WTC11 (cell line): ENCODE results near the gene PPP1R15B. TPM values are rescaled to one million over a fixed set of nuclear protein-coding genes. Genes with fewer than 3 reads are reported as not detected.

Experiments
- ATAC-seq: fragments of 200-7000 bp; cut with Tn5 transposase; 2 replicates; pipeline ENCODE4 v1.10.0; 2021; ENCODE audit warnings: mild to moderate bottlenecking, moderate library complexity
- CTCF ChIA-PET: fragments of 300-600 bp; sonication (Branson Sonifier 250); formaldehyde crosslinking; loops from one replicate; lab custom pipeline; 2021; ENCODE audit warnings: antibody characterized with exemption; lab: Charles Lee
- POLR2A ChIA-PET: fragments of 350-600 bp; sonication (Branson Sonifier 250); formaldehyde crosslinking; loops from one replicate; lab custom pipeline; 2021; ENCODE audit warnings: antibody characterized with exemption; lab: Charles Lee
- DNase-seq: peaks from one replicate; pipeline ENCODE4 v3.0.0; 2021; ENCODE audit warnings: low spot score
- H3K27ac Mint-ChIP-seq: 2 replicates; pipeline ENCODE4 v1.8.0; 2021; ENCODE audit warnings: mixed read lengths
- H3K27me3 Mint-ChIP-seq: 2 replicates; pipeline ENCODE4 v1.8.0; 2021; ENCODE audit warnings: low read depth, mild to moderate bottlenecking, moderate library complexity, mixed read lengths
- H3K36me3 Mint-ChIP-seq: 2 replicates; pipeline ENCODE4 v1.8.0; 2021; ENCODE audit warnings: mixed read lengths
- H3K4me1 Mint-ChIP-seq: 2 replicates; pipeline ENCODE4 v1.8.0; 2022; ENCODE audit warnings: mixed read lengths
- H3K4me3 Mint-ChIP-seq: 2 replicates; pipeline ENCODE4 v1.8.0; 2021; ENCODE audit warnings: mild to moderate bottlenecking, moderate library complexity, mixed read lengths
- H3K9me3 Mint-ChIP-seq: 2 replicates; pipeline ENCODE4 v1.8.0; 2021; ENCODE audit warnings: mixed read lengths
- ESRRA ChIP-seq: sonication (generic); formaldehyde crosslinking; IDR thresholded peaks from 2 replicates; pipeline ENCODE4 v1.8.1; 2022; ENCODE audit warnings: mild to moderate bottlenecking, missing genetic modification reagents, borderline replicate concordance
- HMGA2 ChIP-seq: fragments of 250-450 bp; sonication (Bioruptor Pico); IDR thresholded peaks from 2 replicates; pipeline ENCODE4 v1.4.0; 2021; ENCODE audit warnings: mild to moderate bottlenecking, moderate library complexity
- MXD4 ChIP-seq: fragments of 250-450 bp; sonication (Bioruptor Pico); IDR thresholded peaks from 2 replicates; pipeline ENCODE4 v1.8.0; 2021; ENCODE audit warnings: mild to moderate bottlenecking, moderate library complexity, borderline replicate concordance
- NFE2L1 ChIP-seq: sonication (generic); formaldehyde crosslinking; IDR thresholded peaks from 2 replicates; pipeline ENCODE4 v1.8.1; 2023; ENCODE audit warnings: missing genetic modification reagents
- NFYB ChIP-seq: sonication (generic); formaldehyde crosslinking; conservative IDR thresholded peaks from 2 replicates; pipeline ENCODE4 v1.8.0; 2022; ENCODE audit warnings: low read depth, missing genetic modification reagents
- NR2C2 ChIP-seq: sonication (generic); formaldehyde crosslinking; IDR thresholded peaks from 2 replicates; pipeline ENCODE4 v1.8.0; 2022; ENCODE audit warnings: mild to moderate bottlenecking, missing genetic modification reagents
- RELA ChIP-seq: sonication (generic); formaldehyde crosslinking; IDR thresholded peaks from 2 replicates; pipeline ENCODE4 v1.8.1; 2022; ENCODE audit warnings: missing genetic modification reagents, mild to moderate bottlenecking, borderline replicate concordance
- SOX15 ChIP-seq: fragments of 250-450 bp; sonication (Bioruptor Pico); IDR thresholded peaks from 2 replicates; pipeline ENCODE4 v1.9.0; 2021; ENCODE audit warnings: mild to moderate bottlenecking
- SP1 ChIP-seq: sonication (generic); formaldehyde crosslinking; conservative IDR thresholded peaks from 2 replicates; pipeline ENCODE4 v1.8.1; 2022; ENCODE audit warnings: missing genetic modification reagents
- TEAD1 ChIP-seq: sonication (generic); formaldehyde crosslinking; IDR thresholded peaks from 2 replicates; pipeline ENCODE4 v1.8.0; 2022; ENCODE audit warnings: mild to moderate bottlenecking, missing genetic modification reagents
- TEAD4 ChIP-seq: sonication (generic); formaldehyde crosslinking; IDR thresholded peaks from 2 replicates; pipeline ENCODE4 v1.8.0; 2022; ENCODE audit warnings: mild to moderate bottlenecking, missing genetic modification reagents
- TP53 ChIP-seq: sonication (generic); formaldehyde crosslinking; IDR thresholded peaks from 2 replicates; pipeline ENCODE4 v1.8.1; 2023; ENCODE audit warnings: mild to moderate bottlenecking, missing genetic modification reagents
- ZNF396 ChIP-seq: fragments of 250-450 bp; sonication (Bioruptor Pico); IDR thresholded peaks from 2 replicates; pipeline ENCODE4 v1.8.0; 2021; ENCODE audit warnings: mild to moderate bottlenecking, moderate library complexity, borderline replicate concordance
- total RNA-seq: library from RNA; stranded (reverse); gene quantifications from 3 replicates; pipeline ENCODE4 v1.2.3, GENCODE V29; 2021
- TF ChIP-seq, protein P1 (sequence below): sonication (generic); formaldehyde crosslinking; conservative IDR thresholded peaks from 2 replicates; pipeline ENCODE4 v1.8.1; 2022; ENCODE audit warnings: mild to moderate bottlenecking, missing genetic modification reagents
- TF ChIP-seq, protein P2 (sequence below): sonication (generic); formaldehyde crosslinking; IDR thresholded peaks from 2 replicates; pipeline ENCODE4 v1.8.0; 2022; ENCODE audit warnings: missing genetic modification reagents
- TF ChIP-seq, protein P3 (sequence below): fragments of 250-450 bp; sonication (Bioruptor Pico); IDR thresholded peaks from 2 replicates; pipeline ENCODE4 v2.1.2; 2022; ENCODE audit warnings: mild to moderate bottlenecking, moderate library complexity
- TF ChIP-seq, protein P4 (sequence below): sonication (generic); formaldehyde crosslinking; IDR thresholded peaks from 2 replicates; pipeline ENCODE4 v1.8.0; 2022; ENCODE audit warnings: mild to moderate bottlenecking, missing genetic modification reagents
- TF ChIP-seq, protein P5 (sequence below): sonication (generic); formaldehyde crosslinking; IDR thresholded peaks from 2 replicates; pipeline ENCODE4 v1.8.1; 2022; ENCODE audit warnings: mild to moderate bottlenecking, moderate library complexity, missing genetic modification reagents
- TF ChIP-seq, protein P6 (sequence below): sonication (generic); formaldehyde crosslinking; IDR thresholded peaks from 2 replicates; pipeline ENCODE4 v1.8.0; 2023; ENCODE audit warnings: missing genetic modification reagents
- TF ChIP-seq, protein P7 (sequence below): sonication (generic); formaldehyde crosslinking; IDR thresholded peaks from 2 replicates; pipeline ENCODE4 v1.8.1; 2022; ENCODE audit warnings: low read depth, missing genetic modification reagents, borderline replicate concordance
- TF ChIP-seq, protein P8 (sequence below): fragments of 200-600 bp; IDR thresholded peaks from 2 replicates; pipeline ENCODE4 v1.8.0; 2022; ENCODE audit warnings: antibody characterized with exemption
- TF ChIP-seq, protein P9 (sequence below): sonication (generic); formaldehyde crosslinking; conservative IDR thresholded peaks from 2 replicates; pipeline ENCODE4 v1.8.1; 2023; ENCODE audit warnings: mild to moderate bottlenecking, low read depth, missing genetic modification reagents, moderate library complexity

Gene PPP1R15B
- total RNA-seq, 1 experiment from 2014 or later: 47.7 TPM

DNA sequence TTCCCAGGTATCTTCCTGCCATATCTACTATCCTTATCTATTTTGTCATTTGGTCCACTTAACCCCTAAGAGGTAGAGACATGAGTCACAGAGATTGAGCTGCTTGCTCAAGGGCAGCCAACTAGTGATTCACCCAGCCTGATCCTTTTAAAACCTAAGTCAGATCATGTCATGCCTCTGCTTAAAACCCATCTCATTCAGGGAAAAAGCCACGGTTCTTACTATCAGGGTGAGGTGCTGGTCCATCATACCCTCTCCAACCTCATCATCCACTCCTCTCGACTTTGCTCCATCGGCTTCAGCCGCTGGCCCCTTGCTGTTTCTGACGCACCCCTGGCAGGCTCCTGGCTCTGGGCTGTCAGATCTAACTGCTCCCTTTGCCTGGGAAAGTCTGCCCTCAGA, 14.4 kb upstream of the PPP1R15B start:
- POLR2A ChIA-PET: no interaction called here

DNA sequence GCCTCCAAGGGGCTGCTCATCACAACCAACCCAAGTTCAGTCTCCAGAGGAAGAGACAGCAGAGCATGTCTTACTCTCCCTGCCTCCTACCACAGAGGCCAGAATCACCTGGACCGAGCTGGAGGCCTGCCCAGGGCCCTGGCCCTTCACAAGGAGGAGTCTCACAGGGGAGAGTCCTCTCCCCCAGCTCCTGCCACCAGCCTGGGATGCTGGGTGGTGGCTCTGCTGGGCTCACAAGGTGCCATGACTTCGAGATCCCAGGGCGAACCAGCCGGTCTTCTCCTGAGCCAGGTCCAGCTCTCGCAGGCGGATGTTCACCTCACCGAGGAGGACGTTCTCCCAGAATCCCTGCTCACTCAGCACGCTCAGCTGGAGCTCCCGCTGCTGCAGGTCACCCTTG, 13.0 kb upstream of the PPP1R15B start:
- H3K4me1 Mint-ChIP-seq: peaks cover 9% of the 10 kb centered on the region
- ChIA-PET CTCF (interaction anchor here (0.6 to 1.2 kb wide), 2 partner anchors 19 to 22 kb away, joined by 3 read pairs; no protein-coding TSS in a partner anchor), POLR2A (no interaction called here)
- ATAC-seq: no peak
- no peak overlapping the region; the same call in 1 of the 2 replicates for H3K27ac Mint-ChIP-seq
- H3K27me3 Mint-ChIP-seq: no peaks in the 10 kb centered on the region
- H3K9me3 Mint-ChIP-seq: no peaks in the 10 kb centered on the region
- H3K36me3 Mint-ChIP-seq: peaks cover 18% of the 10 kb centered on the region
- DNase-seq: no peak
- no peak overlapping the region for H3K4me3 Mint-ChIP-seq
- TF ChIP-seq SP1 (no peak), ZNF396 (CRISPR knock-in tag) (no peak), ESRRA (CRISPR knock-in tag) (no peak), HMGA2 (CRISPR knock-in tag) (no peak)
- TF ChIP-seq, protein P1, sequence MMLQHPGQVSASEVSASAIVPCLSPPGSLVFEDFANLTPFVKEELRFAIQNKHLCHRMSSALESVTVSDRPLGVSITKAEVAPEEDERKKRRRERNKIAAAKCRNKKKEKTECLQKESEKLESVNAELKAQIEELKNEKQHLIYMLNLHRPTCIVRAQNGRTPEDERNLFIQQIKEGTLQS (CRISPR knock-in tag): no peak
- TF ChIP-seq, protein P2, sequence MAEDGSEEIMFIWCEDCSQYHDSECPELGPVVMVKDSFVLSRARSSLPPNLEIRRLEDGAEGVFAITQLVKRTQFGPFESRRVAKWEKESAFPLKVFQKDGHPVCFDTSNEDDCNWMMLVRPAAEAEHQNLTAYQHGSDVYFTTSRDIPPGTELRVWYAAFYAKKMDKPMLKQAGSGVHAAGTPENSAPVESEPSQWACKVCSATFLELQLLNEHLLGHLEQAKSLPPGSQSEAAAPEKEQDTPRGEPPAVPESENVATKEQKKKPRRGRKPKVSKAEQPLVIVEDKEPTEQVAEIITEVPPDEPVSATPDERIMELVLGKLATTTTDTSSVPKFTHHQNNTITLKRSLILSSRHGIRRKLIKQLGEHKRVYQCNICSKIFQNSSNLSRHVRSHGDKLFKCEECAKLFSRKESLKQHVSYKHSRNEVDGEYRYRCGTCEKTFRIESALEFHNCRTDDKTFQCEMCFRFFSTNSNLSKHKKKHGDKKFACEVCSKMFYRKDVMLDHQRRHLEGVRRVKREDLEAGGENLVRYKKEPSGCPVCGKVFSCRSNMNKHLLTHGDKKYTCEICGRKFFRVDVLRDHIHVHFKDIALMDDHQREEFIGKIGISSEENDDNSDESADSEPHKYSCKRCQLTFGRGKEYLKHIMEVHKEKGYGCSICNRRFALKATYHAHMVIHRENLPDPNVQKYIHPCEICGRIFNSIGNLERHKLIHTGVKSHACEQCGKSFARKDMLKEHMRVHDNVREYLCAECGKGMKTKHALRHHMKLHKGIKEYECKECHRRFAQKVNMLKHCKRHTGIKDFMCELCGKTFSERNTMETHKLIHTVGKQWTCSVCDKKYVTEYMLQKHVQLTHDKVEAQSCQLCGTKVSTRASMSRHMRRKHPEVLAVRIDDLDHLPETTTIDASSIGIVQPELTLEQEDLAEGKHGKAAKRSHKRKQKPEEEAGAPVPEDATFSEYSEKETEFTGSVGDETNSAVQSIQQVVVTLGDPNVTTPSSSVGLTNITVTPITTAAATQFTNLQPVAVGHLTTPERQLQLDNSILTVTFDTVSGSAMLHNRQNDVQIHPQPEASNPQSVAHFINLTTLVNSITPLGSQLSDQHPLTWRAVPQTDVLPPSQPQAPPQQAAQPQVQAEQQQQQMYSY (CRISPR knock-in tag): no peak
- TF ChIP-seq, protein P3, sequence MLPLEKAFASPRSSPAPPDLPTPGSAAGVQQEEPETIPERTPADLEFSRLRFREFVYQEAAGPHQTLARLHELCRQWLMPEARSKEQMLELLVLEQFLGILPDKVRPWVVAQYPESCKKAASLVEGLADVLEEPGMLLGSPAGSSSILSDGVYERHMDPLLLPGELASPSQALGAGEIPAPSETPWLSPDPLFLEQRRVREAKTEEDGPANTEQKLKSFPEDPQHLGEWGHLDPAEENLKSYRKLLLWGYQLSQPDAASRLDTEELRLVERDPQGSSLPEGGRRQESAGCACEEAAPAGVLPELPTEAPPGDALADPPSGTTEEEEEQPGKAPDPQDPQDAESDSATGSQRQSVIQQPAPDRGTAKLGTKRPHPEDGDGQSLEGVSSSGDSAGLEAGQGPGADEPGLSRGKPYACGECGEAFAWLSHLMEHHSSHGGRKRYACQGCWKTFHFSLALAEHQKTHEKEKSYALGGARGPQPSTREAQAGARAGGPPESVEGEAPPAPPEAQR (CRISPR knock-in tag): no peak
- TF ChIP-seq, protein P4, sequence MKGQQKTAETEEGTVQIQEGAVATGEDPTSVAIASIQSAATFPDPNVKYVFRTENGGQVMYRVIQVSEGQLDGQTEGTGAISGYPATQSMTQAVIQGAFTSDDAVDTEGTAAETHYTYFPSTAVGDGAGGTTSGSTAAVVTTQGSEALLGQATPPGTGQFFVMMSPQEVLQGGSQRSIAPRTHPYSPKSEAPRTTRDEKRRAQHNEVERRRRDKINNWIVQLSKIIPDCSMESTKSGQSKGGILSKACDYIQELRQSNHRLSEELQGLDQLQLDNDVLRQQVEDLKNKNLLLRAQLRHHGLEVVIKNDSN (CRISPR knock-in tag): no peak
- TF ChIP-seq, protein P5, sequence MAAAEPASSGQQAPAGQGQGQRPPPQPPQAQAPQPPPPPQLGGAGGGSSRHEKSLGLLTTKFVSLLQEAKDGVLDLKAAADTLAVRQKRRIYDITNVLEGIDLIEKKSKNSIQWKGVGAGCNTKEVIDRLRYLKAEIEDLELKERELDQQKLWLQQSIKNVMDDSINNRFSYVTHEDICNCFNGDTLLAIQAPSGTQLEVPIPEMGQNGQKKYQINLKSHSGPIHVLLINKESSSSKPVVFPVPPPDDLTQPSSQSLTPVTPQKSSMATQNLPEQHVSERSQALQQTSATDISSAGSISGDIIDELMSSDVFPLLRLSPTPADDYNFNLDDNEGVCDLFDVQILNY (CRISPR knock-in tag): no peak

More for the DNA sequence above, 14.4 kb upstream of the PPP1R15B start:
- no peaks in the 10 kb centered on the region for H3K9me3 Mint-ChIP-seq
- DNase-seq (no peak), ATAC-seq (no peak)
- CTCF ChIA-PET: interaction anchor here (0.6 kb wide), 1 partner anchor 76 kb away, joined by 3 read pairs; no protein-coding TSS in a partner anchor
- H3K4me3 Mint-ChIP-seq: no peak overlapping the region
- no peaks in the 10 kb centered on the region for H3K4me1 Mint-ChIP-seq
- peaks cover 19% of the 10 kb centered on the region for H3K36me3 Mint-ChIP-seq
- H3K27ac Mint-ChIP-seq: no peak overlapping the region
- no peaks in the 10 kb centered on the region for H3K27me3 Mint-ChIP-seq
- TF ChIP-seq NFE2L1 (CRISPR knock-in tag): no peak
- TF ChIP-seq, protein P6, sequence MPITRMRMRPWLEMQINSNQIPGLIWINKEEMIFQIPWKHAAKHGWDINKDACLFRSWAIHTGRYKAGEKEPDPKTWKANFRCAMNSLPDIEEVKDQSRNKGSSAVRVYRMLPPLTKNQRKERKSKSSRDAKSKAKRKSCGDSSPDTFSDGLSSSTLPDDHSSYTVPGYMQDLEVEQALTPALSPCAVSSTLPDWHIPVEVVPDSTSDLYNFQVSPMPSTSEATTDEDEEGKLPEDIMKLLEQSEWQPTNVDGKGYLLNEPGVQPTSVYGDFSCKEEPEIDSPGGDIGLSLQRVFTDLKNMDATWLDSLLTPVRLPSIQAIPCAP (CRISPR knock-in tag): no peak
- TF ChIP-seq, protein P7, sequence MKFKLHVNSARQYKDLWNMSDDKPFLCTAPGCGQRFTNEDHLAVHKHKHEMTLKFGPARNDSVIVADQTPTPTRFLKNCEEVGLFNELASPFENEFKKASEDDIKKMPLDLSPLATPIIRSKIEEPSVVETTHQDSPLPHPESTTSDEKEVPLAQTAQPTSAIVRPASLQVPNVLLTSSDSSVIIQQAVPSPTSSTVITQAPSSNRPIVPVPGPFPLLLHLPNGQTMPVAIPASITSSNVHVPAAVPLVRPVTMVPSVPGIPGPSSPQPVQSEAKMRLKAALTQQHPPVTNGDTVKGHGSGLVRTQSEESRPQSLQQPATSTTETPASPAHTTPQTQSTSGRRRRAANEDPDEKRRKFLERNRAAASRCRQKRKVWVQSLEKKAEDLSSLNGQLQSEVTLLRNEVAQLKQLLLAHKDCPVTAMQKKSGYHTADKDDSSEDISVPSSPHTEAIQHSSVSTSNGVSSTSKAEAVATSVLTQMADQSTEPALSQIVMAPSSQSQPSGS (CRISPR knock-in tag): no peak
- TF ChIP-seq, protein P8, sequence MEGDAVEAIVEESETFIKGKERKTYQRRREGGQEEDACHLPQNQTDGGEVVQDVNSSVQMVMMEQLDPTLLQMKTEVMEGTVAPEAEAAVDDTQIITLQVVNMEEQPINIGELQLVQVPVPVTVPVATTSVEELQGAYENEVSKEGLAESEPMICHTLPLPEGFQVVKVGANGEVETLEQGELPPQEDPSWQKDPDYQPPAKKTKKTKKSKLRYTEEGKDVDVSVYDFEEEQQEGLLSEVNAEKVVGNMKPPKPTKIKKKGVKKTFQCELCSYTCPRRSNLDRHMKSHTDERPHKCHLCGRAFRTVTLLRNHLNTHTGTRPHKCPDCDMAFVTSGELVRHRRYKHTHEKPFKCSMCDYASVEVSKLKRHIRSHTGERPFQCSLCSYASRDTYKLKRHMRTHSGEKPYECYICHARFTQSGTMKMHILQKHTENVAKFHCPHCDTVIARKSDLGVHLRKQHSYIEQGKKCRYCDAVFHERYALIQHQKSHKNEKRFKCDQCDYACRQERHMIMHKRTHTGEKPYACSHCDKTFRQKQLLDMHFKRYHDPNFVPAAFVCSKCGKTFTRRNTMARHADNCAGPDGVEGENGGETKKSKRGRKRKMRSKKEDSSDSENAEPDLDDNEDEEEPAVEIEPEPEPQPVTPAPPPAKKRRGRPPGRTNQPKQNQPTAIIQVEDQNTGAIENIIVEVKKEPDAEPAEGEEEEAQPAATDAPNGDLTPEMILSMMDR: no peak
- no peak for TF ChIP-seq RELA (CRISPR knock-in tag)
- TF ChIP-seq NFYB (CRISPR knock-in tag): no peak
- TF ChIP-seq TP53: no peak
- TF ChIP-seq TEAD1: no peak
- TF ChIP-seq, protein P9, sequence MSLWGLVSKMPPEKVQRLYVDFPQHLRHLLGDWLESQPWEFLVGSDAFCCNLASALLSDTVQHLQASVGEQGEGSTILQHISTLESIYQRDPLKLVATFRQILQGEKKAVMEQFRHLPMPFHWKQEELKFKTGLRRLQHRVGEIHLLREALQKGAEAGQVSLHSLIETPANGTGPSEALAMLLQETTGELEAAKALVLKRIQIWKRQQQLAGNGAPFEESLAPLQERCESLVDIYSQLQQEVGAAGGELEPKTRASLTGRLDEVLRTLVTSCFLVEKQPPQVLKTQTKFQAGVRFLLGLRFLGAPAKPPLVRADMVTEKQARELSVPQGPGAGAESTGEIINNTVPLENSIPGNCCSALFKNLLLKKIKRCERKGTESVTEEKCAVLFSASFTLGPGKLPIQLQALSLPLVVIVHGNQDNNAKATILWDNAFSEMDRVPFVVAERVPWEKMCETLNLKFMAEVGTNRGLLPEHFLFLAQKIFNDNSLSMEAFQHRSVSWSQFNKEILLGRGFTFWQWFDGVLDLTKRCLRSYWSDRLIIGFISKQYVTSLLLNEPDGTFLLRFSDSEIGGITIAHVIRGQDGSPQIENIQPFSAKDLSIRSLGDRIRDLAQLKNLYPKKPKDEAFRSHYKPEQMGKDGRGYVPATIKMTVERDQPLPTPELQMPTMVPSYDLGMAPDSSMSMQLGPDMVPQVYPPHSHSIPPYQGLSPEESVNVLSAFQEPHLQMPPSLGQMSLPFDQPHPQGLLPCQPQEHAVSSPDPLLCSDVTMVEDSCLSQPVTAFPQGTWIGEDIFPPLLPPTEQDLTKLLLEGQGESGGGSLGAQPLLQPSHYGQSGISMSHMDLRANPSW (CRISPR knock-in tag): no peak
- no peak for TF ChIP-seq SOX15
- TF ChIP-seq TEAD4 (CRISPR knock-in tag): no peak
- no peak for TF ChIP-seq NR2C2 (CRISPR knock-in tag)
- no peak for TF ChIP-seq MXD4 (CRISPR knock-in tag)
- TF ChIP-seq, all 79 proteins: peak for 0
